ENCODE results near the gene PDP2.

DNA sequence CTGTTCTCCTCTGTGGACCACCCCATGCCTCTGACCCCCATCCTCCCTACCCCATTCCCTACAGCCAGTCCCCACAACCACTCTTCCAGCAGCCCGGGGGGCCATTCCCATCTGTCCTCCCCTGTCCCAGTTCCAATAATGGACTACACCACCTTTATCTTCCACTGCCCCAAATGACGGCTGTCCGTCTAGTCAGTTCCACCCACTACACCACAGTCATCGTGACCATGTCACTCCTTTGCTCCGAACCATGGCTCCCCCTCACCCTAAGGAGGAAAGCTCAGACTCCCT lies 15.3 kb downstream of the PDP2 start:
- TF ChIP-seq CTCF (IDR thresholded peaks at IDR 0.05 in 2 of 3, conservative IDR thresholded peaks at IDR 0.05 in 1 of 3; ENCODE audit: control insufficient read depth in 2 of 3, extremely low read depth in 1 of 3, insufficient read depth in 1 of 3, low read depth in 3 of 3, low read length in 3 of 3) (no peak), ESRRA (IDR thresholded peaks at IDR 0.05; ENCODE audit: low read length) (no peak), CBX5 (IDR thresholded peaks at IDR 0.05; ENCODE audit: low read depth) (no peak), SREBF1 (IDR thresholded peaks at IDR 0.05; ENCODE audit: low read length) (no peak), POLR2A (IDR thresholded peaks at IDR 0.05; ENCODE audit: low read depth, low read length) (no peak)
- TF ChIP-seq, protein P1, sequence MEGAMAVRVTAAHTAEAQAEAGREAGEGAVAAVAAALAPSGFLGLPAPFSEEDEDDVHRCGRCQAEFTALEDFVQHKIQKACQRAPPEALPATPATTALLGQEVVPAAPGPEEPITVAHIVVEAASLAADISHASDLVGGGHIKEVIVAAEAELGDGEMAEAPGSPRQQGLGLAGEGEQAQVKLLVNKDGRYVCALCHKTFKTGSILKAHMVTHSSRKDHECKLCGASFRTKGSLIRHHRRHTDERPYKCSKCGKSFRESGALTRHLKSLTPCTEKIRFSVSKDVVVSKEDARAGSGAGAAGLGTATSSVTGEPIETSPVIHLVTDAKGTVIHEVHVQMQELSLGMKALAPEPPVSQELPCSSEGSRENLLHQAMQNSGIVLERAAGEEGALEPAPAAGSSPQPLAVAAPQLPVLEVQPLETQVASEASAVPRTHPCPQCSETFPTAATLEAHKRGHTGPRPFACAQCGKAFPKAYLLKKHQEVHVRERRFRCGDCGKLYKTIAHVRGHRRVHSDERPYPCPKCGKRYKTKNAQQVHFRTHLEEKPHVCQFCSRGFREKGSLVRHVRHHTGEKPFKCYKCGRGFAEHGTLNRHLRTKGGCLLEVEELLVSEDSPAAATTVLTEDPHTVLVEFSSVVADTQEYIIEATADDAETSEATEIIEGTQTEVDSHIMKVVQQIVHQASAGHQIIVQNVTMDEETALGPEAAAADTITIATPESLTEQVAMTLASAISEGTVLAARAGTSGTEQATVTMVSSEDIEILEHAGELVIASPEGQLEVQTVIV (IDR thresholded peaks at IDR 0.05; ENCODE audit: borderline replicate concordance, partially characterized antibody) = no peak

Data from GM12878 (cell line).